OCI-LY7 (cell line): Measurements from ENCODE around the gene CREB3.

Experiments used
- CTCF ChIP-seq: fragments of 200-600 bp; sonication (generic); conservative IDR thresholded peaks from 2 replicates; pipeline ENCODE4 v1.5.1; 2014; ENCODE audit warnings: mild to moderate bottlenecking, antibody characterized with exemption, low read length, moderate library complexity, mixed read lengths
- EZH2phosphoT487 ChIP-seq: fragments of 200-600 bp; sonication (generic); IDR thresholded peaks from 2 replicates; pipeline ENCODE4 v1.6.1; 2018; ENCODE audit warnings: low read depth, borderline replicate concordance, mild to moderate bottlenecking, mixed run types, antibody characterized with exemption, low read length, moderate library complexity, mixed read lengths

DNA sequence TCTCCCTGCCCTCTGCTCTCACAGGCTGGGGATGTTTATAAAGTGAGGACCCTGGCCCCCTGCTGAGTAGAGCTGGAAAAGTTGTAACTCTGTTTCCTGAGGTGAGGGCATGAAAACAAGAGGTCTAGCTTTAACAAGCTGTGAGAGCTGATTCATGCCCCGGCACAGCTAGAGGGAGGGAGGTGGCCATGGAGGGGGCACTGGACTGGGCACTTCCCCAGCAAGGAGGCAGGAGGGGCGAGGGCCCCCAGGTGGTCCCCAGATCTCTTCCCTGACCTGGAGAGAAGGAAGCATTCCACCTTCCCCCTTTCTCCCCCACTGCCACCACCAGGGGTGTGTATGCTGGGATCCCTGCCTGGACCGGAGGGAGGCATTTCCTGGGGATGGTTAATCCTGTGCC is 21.8 kb downstream of the CREB3 start, which contains the start of gene MSMP:
- TF ChIP-seq CTCF (no peak), EZH2phosphoT487 (no peak)
